AG04450 (cell line): Measurements from ENCODE around the gene TTC28. TPM values are rescaled to one million over a fixed set of nuclear protein-coding genes. Genes with fewer than 3 reads are reported as not detected.

Source experiments
- CTCF ChIA-PET: fragments of 300-600, 350-600 bp; formaldehyde crosslinking; extraction: SDS; loops from one replicate; lab custom pipeline; 2022; ENCODE audit warnings: antibody characterized with exemption, inconsistent platforms; lab: Charles Lee
- POLR2A ChIA-PET: fragments of 350-600 bp; formaldehyde crosslinking; extraction: SDS; loops from one replicate; lab custom pipeline; 2021; ENCODE audit warnings: antibody characterized with exemption, inconsistent platforms; lab: Yijun Ruan, JAX
- DNase-seq: peaks from one replicate; pipeline ENCODE4 v3.0.0-alpha.2; 2011; ENCODE audit warnings: low read depth, low spot score
- H3K27ac ChIP-seq: one replicate; pipeline ENCODE4 v1.5.1; 2012; ENCODE audit warnings: low read depth, low read length, control low read depth
- H3K27me3 ChIP-seq: one replicate; pipeline ENCODE4 v1.6.0; 2012; ENCODE audit warnings: low read length; ENCODE audit not compliant: control insufficient read depth, insufficient read depth
- H3K4me3 ChIP-seq: 2 replicates; pipeline ENCODE4 v1.5.1; 2011; ENCODE audit warnings: mild to moderate bottlenecking, low read depth, low read length, control low read depth
- H3K9me3 ChIP-seq: 2 replicates; pipeline ENCODE4 v1.5.1; 2012; ENCODE audit warnings: low read length; ENCODE audit not compliant: control insufficient read depth, insufficient read depth
- polyA plus RNA-seq: library from polyadenylated mRNA; depleted of rRNA; stranded (reverse); fragments of >200 nt; gene quantifications from 2 replicates; pipeline ENCODE4 v1.2.3, GENCODE V29; 2011
- TF ChIP-seq, protein P1 (sequence below): IDR thresholded peaks from 2 replicates; pipeline ENCODE4 v1.5.1; 2011; ENCODE audit warnings: low read depth, low read length, control low read depth, inconsistent platforms

TTC28 gene
- polyA plus RNA-seq, 1 experiment: 11.2 TPM

DNA sequence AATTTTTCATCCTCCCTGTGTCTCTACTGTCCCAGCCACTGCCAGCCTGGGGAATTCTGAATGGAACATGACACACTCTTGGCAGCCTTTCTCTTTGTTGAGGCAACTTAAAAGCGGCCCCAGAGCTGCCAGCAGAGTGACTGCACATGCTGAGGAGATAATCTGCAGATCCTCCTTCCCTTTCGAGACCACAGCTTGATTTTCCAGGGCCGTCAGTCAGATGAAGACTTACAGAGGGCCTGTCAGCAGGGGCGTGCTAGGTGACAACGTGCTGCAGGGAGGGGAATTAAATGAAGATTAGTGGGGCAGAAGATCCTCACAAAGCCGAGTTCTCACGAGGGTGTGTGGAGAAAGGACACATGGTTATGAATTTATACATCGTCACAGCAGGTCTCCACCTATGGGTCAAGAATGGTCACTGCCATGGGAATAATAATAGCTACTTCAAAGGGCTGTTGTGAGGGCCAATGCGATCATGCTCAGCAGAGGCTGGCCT is 567.0 kb downstream of the TTC28 start:
- Histone ChIP-seq H3K4me3 (no peak overlapping the region), H3K27me3 (no peaks in the 10 kb centered on the region), H3K9me3 (no peaks in the 10 kb centered on the region), H3K27ac (peak overlapping the region; percentile 4)
- CTCF ChIA-PET: interaction anchor here (0.8 to 2.0 kb wide), 9 partner anchors 10 to 140 kb away, joined by 3 to 13 read pairs (median 4); no protein-coding TSS in a partner anchor
- TF ChIP-seq, protein P1, sequence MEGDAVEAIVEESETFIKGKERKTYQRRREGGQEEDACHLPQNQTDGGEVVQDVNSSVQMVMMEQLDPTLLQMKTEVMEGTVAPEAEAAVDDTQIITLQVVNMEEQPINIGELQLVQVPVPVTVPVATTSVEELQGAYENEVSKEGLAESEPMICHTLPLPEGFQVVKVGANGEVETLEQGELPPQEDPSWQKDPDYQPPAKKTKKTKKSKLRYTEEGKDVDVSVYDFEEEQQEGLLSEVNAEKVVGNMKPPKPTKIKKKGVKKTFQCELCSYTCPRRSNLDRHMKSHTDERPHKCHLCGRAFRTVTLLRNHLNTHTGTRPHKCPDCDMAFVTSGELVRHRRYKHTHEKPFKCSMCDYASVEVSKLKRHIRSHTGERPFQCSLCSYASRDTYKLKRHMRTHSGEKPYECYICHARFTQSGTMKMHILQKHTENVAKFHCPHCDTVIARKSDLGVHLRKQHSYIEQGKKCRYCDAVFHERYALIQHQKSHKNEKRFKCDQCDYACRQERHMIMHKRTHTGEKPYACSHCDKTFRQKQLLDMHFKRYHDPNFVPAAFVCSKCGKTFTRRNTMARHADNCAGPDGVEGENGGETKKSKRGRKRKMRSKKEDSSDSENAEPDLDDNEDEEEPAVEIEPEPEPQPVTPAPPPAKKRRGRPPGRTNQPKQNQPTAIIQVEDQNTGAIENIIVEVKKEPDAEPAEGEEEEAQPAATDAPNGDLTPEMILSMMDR: peak; percentile 55
- DNase-seq: no peak
- POLR2A ChIA-PET: interaction anchor here (1.1 kb wide), 1 partner anchor 27 kb away, joined by 4 read pairs; no protein-coding TSS in a partner anchor

DNA sequence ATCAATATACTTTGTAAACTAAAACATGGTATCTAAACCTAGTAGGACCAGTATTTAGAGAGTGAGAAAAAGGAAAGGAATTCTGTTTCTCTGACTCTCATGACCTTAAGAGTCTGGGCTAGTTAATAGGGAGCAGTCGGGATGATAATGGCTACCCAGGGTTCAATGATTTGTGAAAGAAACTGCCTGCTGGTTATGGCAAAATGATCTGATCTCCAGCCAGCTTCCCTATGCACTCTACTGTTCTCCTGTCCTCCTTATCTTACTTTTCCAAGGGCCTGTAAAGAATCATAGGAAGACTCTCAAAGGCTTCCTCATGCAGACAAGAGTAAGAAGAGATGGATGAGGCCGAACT is 567.5 kb downstream of the TTC28 start:
- TF ChIP-seq, protein P1: no peak
- Histone ChIP-seq H3K9me3 (no peaks in the 10 kb centered on the region), H3K27me3 (no peaks in the 10 kb centered on the region), H3K27ac (peak overlapping the region; percentile 4), H3K4me3 (no peak overlapping the region)
- DNase-seq: no peak
- ChIA-PET POLR2A (interaction anchor here (0.6 to 1.1 kb wide), 2 partner anchors 28 to 30 kb away, joined by 3 to 4 read pairs; no protein-coding TSS in a partner anchor), CTCF (interaction anchor here (0.8 to 2.0 kb wide), 7 partner anchors 12 to 140 kb away, joined by 3 to 13 read pairs (median 7); no protein-coding TSS in a partner anchor)

DNA sequence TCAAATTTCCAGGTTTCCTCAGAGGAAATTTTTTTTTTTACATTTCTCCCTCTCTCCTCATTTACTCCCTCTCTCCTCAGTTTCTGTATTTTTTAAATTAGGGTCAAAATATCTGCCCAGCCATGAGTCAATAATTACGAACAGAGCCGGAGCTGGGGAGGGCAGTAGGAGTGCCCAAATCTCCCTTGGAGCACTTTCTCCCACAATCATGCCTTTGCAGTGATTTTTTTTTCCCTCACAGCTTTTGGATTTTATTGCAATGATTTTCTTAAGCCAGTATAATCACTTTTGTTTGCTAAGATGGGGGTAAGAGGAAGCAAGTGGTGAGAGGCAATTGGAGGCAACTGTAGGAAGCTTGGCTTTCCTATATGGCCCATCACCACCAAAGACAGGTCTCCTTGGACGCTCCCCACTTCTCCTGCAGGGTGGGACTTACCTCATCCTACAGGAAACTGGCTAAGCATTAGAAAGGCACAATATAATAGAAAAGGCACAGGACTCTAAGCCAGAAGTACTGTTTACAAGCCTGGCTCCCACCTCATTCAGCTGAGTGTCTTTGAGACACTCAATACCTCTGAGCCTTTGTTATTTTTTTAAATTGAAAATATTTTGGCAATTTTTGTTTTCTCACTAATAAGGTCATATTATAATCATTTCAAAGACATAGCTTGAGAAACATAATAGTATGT is 568.0 kb downstream of the TTC28 start:
- TF ChIP-seq, protein P1: no peak
- Histone ChIP-seq H3K27me3 (no peaks in the 10 kb centered on the region), H3K4me3 (no peak overlapping the region), H3K27ac (no peak overlapping the region), H3K9me3 (no peaks in the 10 kb centered on the region)
- POLR2A ChIA-PET: interaction anchor here (0.6 to 0.7 kb wide), 2 partner anchors 31 to 697 kb away, joined by 3 read pairs; no protein-coding TSS in a partner anchor
- CTCF ChIA-PET: interaction anchor here (1.2 to 2.0 kb wide), 4 partner anchors 13 to 141 kb away, joined by 3 to 13 read pairs (median 8); no protein-coding TSS in a partner anchor
- DNase-seq: no peak

DNA sequence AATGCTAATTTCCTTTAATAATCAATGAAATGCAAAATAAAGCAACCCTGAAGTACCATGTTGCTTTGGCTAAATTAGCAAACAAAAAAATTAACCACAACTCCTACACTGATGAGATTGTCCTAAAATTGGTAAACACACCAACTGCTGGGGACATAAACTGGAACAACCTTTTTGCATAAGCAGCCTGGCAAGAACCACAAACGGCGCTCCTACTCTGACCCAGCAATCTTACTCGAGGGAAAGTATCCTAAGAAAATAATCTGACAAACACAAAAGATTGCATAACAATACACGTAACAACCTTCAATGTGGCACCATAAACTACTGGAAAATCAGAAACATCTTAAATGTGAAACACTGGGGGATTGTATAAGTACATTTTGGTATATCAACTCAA is 570.8 kb downstream of the TTC28 start:
- no peak for DNase-seq
- TF ChIP-seq, protein P1: no peak
- Histone ChIP-seq H3K4me3 (no peak overlapping the region), H3K27ac (no peak overlapping the region), H3K9me3 (no peaks in the 10 kb centered on the region), H3K27me3 (no peaks in the 10 kb centered on the region)
- ChIA-PET CTCF (no interaction called here), POLR2A (no interaction called here)

DNA sequence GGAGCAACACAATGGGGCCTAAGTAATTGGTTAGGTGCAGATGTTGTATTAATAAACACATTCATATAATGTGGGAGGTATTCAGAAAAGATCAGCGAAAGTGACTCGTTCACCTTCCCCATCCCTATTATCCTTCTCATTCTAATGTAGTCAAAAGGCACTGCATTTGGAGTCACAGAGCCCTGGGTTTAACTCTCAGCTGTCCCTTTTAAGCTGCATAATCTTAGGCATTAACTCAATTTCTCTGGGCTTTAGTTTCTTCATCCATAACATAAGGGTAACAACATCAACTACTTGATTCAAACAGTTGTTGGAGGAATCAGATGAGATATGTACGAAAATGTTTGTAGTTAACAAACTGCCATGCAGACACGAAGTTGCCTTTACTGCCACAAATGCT is 573.0 kb downstream of the TTC28 start:
- H3K27me3 ChIP-seq: no peaks in the 10 kb centered on the region

More for the DNA sequence above, 573.0 kb downstream of the TTC28 start:
- POLR2A ChIA-PET: no interaction called here
- TF ChIP-seq, protein P1: no peak
- no peak overlapping the region for H3K27ac ChIP-seq
- no peaks in the 10 kb centered on the region for H3K9me3 ChIP-seq
- no peak for DNase-seq
- no peak overlapping the region for H3K4me3 ChIP-seq
- CTCF ChIA-PET: no interaction called here
